Fibroblast of lung (primary cell): ENCODE results near the gene TGFBR3.

Experiments
- EZH2 ChIP-seq: IDR thresholded peaks from 2 replicates; pipeline ENCODE4 v1.5.1; 2012; ENCODE audit warnings: low read length, control low read depth, mild to moderate bottlenecking; ENCODE audit errors: missing control alignments
- TF ChIP-seq, protein P1 (sequence below), 2 donors: IDR thresholded peaks in 1 of 2; conservative IDR thresholded peaks in 1 of 2; 1 replicate in 1 of 2; 2 replicates in 1 of 2; pipeline ENCODE4 v1.5.1; 2011 to 2012; ENCODE audit warnings: low read length in 2 of 2, control low read depth in 1 of 2, inconsistent platforms in 1 of 2, low read depth in 1 of 2, mild to moderate bottlenecking in 1 of 2

DNA sequence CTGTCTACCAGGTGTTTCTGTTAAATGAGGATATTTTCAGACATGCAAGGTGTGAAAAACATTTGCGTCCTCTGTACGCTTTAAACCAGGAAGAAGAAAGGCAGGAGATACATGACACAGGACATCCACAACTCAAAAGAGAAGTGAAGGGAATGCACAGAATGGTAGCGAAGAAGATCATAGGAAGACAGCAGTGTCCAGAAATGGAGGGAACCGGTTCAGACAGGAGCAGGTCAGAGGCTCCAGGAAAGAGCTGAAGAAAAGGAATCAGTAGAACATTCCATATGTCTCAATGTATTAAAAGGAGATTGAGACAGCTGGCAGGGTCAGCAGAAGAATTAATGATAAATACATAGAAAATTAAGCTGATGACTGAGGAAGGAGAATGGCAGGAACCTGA lies 194.4 kb downstream of the TGFBR3 start:
- TF ChIP-seq, protein P1, sequence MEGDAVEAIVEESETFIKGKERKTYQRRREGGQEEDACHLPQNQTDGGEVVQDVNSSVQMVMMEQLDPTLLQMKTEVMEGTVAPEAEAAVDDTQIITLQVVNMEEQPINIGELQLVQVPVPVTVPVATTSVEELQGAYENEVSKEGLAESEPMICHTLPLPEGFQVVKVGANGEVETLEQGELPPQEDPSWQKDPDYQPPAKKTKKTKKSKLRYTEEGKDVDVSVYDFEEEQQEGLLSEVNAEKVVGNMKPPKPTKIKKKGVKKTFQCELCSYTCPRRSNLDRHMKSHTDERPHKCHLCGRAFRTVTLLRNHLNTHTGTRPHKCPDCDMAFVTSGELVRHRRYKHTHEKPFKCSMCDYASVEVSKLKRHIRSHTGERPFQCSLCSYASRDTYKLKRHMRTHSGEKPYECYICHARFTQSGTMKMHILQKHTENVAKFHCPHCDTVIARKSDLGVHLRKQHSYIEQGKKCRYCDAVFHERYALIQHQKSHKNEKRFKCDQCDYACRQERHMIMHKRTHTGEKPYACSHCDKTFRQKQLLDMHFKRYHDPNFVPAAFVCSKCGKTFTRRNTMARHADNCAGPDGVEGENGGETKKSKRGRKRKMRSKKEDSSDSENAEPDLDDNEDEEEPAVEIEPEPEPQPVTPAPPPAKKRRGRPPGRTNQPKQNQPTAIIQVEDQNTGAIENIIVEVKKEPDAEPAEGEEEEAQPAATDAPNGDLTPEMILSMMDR (conservative IDR thresholded peaks at IDR 0.05 in 1 of 2, IDR thresholded peaks at IDR 0.05 in 1 of 2; ENCODE audit: low read depth in 1 of 2, low read length in 2 of 2): no peak
- no peak for TF ChIP-seq EZH2
